Measurements from ENCODE around the gene DRG2. TPM values are rescaled to one million over a fixed set of nuclear protein-coding genes. Genes with fewer than 3 reads are reported as not detected.

The DRG2 gene
- total and polyA plus RNA-seq, 2 of the 13 experiments (the other 11 are each of a cell fraction or from before 2014, with no cell fraction given) = 20.1 to 26.6 TPM

DNA sequence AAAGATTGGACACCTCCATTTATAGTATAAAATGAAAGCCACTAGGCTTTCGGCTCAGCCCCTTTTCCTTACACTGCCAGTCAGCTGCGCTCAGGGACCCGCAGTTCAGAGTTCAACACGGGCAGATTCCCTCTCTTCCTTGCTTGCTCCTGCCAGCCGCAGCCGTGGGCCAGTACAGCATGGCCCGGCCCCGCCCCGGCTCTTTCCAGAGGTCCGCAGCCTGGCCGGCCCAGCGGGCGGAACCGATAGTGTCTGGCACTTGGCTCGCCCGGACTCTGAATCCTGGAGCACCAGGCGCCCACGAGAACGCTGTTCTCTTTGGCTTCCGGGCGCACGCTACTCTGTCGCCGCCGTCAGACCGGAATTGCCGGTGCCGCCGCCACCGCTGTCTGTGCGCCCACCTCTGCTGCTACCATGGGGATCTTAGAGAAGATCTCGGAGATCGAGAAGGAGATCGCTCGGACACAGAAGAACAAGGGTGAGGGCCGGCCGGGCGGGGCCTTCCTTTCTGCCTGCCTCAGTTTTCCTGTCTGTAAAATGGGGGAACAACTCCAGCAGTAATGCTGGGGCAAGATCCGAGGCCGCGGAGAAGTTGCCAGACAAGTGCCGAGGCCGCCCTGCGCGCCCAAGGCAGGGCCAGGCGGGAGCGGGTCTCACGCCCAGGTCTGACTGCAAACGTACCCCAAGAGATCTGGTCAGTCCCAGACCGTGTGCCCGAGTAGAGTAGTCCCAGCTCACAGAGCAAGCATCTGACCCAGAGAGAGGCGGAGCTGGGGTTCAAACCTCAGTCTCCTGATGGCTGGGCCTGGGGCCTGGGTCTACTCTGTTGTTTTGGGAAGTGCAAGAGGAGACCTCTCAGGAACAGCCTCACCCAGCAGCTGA is at the start of gene DRG2 (continued):
- TF ChIP-seq ZKSCAN8 (CRISPR knock-in tag; IDR thresholded peaks at IDR 0.05; ENCODE audit: borderline replicate concordance) (peak; percentile 91; the same call in 1 of the 2 replicates), ZNF766 (CRISPR knock-in tag; IDR thresholded peaks at IDR 0.05; ENCODE audit: borderline replicate concordance) (peak; percentile 42; the same call in 1 of the 2 replicates), SMC3 (IDR thresholded peaks at IDR 0.05; ENCODE audit: low read length) (no peak), ZNF3 (CRISPR knock-in tag; IDR thresholded peaks at IDR 0.05) (no peak), SP2 (CRISPR knock-in tag; IDR thresholded peaks at IDR 0.05) (no peak; the same call in 1 of the 2 replicates), MEF2D (CRISPR knock-in tag; IDR thresholded peaks at IDR 0.05) (peak; percentile 80), SNRNP70 (IDR thresholded peaks at IDR 0.05; ENCODE audit: low read depth, low read length) (no peak), SIX4 (CRISPR knock-in tag; IDR thresholded peaks at IDR 0.05) (peak; percentile 68; the same call in 1 of the 2 replicates), SRSF4 (IDR thresholded peaks at IDR 0.05; ENCODE audit: low read depth, low read length, poor library complexity, severe bottlenecking) (no peak), ZNF441 (CRISPR knock-in tag; IDR thresholded peaks at IDR 0.05; ENCODE audit: borderline replicate concordance) (peak; percentile 92), SPEN (CRISPR knock-in tag; IDR thresholded peaks at IDR 0.05; ENCODE audit: low read depth) (peak; percentile 97), ZNF124 (CRISPR knock-in tag; IDR thresholded peaks at IDR 0.05) (peak; percentile 99), ONECUT2 (CRISPR knock-in tag; IDR thresholded peaks at IDR 0.05) (peak; percentile 32; the same call in 1 of the 2 replicates), CENPT (CRISPR knock-in tag; IDR thresholded peaks at IDR 0.05; ENCODE audit: low read depth) (peak; percentile 72; the same call in 1 of the 2 replicates), JUNB (CRISPR knock-in tag; IDR thresholded peaks at IDR 0.05; ENCODE audit: borderline replicate concordance) (no peak), ZNF232 (CRISPR knock-in tag; IDR thresholded peaks at IDR 0.05; ENCODE audit: borderline replicate concordance) (no peak; the same call in 1 of the 2 replicates), ZNF207 (IDR thresholded peaks at IDR 0.05; ENCODE audit: borderline replicate concordance) (no peak)
- TF ChIP-seq, protein P1, sequence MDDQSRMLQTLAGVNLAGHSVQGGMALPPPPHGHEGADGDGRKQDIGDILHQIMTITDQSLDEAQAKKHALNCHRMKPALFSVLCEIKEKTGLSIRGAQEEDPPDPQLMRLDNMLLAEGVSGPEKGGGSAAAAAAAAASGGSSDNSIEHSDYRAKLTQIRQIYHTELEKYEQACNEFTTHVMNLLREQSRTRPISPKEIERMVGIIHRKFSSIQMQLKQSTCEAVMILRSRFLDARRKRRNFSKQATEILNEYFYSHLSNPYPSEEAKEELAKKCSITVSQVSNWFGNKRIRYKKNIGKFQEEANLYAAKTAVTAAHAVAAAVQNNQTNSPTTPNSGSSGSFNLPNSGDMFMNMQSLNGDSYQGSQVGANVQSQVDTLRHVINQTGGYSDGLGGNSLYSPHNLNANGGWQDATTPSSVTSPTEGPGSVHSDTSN (CRISPR knock-in tag; IDR thresholded peaks at IDR 0.05; ENCODE audit: borderline replicate concordance) = no peak
- TF ChIP-seq, protein P2, sequence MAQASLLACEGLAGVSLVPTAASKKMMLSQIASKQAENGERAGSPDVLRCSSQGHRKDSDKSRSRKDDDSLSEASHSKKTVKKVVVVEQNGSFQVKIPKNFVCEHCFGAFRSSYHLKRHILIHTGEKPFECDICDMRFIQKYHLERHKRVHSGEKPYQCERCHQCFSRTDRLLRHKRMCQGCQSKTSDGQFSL (CRISPR knock-in tag; IDR thresholded peaks at IDR 0.05) = peak; percentile 78; the same call in 1 of the 2 replicates
- TF ChIP-seq, protein P3, sequence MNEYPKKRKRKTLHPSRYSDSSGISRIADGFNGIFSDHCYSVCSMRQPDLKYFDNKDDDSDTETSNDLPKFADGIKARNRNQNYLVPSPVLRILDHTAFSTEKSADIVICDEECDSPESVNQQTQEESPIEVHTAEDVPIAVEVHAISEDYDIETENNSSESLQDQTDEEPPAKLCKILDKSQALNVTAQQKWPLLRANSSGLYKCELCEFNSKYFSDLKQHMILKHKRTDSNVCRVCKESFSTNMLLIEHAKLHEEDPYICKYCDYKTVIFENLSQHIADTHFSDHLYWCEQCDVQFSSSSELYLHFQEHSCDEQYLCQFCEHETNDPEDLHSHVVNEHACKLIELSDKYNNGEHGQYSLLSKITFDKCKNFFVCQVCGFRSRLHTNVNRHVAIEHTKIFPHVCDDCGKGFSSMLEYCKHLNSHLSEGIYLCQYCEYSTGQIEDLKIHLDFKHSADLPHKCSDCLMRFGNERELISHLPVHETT (CRISPR knock-in tag; conservative IDR thresholded peaks at IDR 0.05) = peak; percentile 97
- TF ChIP-seq, protein P4, sequence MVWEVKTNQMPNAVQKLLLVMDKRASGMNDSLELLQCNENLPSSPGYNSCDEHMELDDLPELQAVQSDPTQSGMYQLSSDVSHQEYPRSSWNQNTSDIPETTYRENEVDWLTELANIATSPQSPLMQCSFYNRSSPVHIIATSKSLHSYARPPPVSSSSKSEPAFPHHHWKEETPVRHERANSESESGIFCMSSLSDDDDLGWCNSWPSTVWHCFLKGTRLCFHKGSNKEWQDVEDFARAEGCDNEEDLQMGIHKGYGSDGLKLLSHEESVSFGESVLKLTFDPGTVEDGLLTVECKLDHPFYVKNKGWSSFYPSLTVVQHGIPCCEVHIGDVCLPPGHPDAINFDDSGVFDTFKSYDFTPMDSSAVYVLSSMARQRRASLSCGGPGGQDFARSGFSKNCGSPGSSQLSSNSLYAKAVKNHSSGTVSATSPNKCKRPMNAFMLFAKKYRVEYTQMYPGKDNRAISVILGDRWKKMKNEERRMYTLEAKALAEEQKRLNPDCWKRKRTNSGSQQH (CRISPR knock-in tag; IDR thresholded peaks at IDR 0.05; ENCODE audit: low read depth) = peak; percentile 95

Measured in HepG2 (cell line).